DMS153 treated with DMSO at 0.1 percent for 48 hours (cell line): ENCODE results near the gene AQP3.
"Not testable (repeated sequence)": the region's sequence is repeated elsewhere in the genome, so short reads cannot be mapped to it uniquely, and the experiment has no call there.

Experiments
- DNase-seq: peaks from one replicate; lab custom pipeline; 2025; ENCODE audit not compliant: unreplicated experiment; lab: John Stamatoyannopoulos, UW

AQP3 gene

GRCh38 chr9:33465096-33465495 is 17.7 kb upstream of the AQP3 start:
- no peak for DNase-seq

GRCh38 chr9:33464045-33464636 is 16.7 kb upstream of the AQP3 start:
- no peak for DNase-seq

GRCh38 chr9:33463151-33463550 is 15.8 kb upstream of the AQP3 start:
- DNase-seq, result no peak

- DNase-seq, result no peak
Measured at GRCh38 chr9:33461492-33461891, 14.1 kb upstream of the AQP3 start.

GRCh38 chr9:33460854-33461253 is 13.5 kb upstream of the AQP3 start:
- DNase-seq, result no peak

GRCh38 chr9:33459115-33459514 is 11.7 kb upstream of the AQP3 start:
- no peak for DNase-seq

GRCh38 chr9:33458444-33458843 is 11.1 kb upstream of the AQP3 start:
- no peak for DNase-seq

- no peak for DNase-seq
Measured at GRCh38 chr9:33455945-33456344, 8.6 kb upstream of the AQP3 start.

GRCh38 chr9:33455456-33455855 is 8.1 kb upstream of the AQP3 start:
- not testable (repeated sequence) for DNase-seq

GRCh38 chr9:33454661-33455026 is 7.3 kb upstream of the AQP3 start:
- DNase-seq, result not testable (repeated sequence)

- no peak for DNase-seq
Measured at GRCh38 chr9:33453999-33454660, 6.7 kb upstream of the AQP3 start.

- no peak for DNase-seq
Measured at GRCh38 chr9:33453286-33453860, 6.0 kb upstream of the AQP3 start.

GRCh38 chr9:33452828-33453271 is 5.5 kb upstream of the AQP3 start:
- DNase-seq, result no peak

GRCh38 chr9:33450621-33451146 is 3.3 kb upstream of the AQP3 start:
- no peak for DNase-seq

- DNase-seq, result no peak
Measured at GRCh38 chr9:33449715-33450114, 2.3 kb upstream of the AQP3 start.

- DNase-seq, result no peak
Measured at GRCh38 chr9:33447799-33448553, 583 bp upstream of the AQP3 start.

- DNase-seq, result no peak
Measured at GRCh38 chr9:33446240-33446945, 1.0 kb downstream of the AQP3 start.

- DNase-seq, result no peak
Measured at GRCh38 chr9:33445389-33446239, 1.8 kb downstream of the AQP3 start.

- no peak for DNase-seq
Measured at GRCh38 chr9:33443464-33444154, 3.8 kb downstream of the AQP3 start.

GRCh38 chr9:33443047-33443446 is 4.3 kb downstream of the AQP3 start:
- no peak for DNase-seq
